Gastrocnemius medialis (tissue), 4 donors: ENCODE results near the gene USP31.

Experiments
- POLR2A ChIP-seq, 2 donors: fragments of 450-650 bp; IDR thresholded peaks; one replicate each; pipeline ENCODE4 v1.6.1; 2017; ENCODE audit warnings: antibody characterized with exemption in 2 of 2, mild to moderate bottlenecking in 2 of 2, moderate library complexity in 2 of 2
- TF ChIP-seq, protein P1 (sequence below), 5 experiments: fragments of 450-650 bp in 3 of 5; fragments of 200-600 bp in 2 of 5; sonication (generic) in 2 of 5; IDR thresholded peaks in 4 of 5; conservative IDR thresholded peaks in 1 of 5; 1 replicate in 4 of 5; 2 replicates in 1 of 5; pipeline ENCODE4 v1.5.1; 2016 to 2019; ENCODE audit warnings: antibody characterized with exemption in 5 of 5, mild to moderate bottlenecking in 3 of 5, moderate library complexity in 3 of 5

- TF ChIP-seq, protein P1, sequence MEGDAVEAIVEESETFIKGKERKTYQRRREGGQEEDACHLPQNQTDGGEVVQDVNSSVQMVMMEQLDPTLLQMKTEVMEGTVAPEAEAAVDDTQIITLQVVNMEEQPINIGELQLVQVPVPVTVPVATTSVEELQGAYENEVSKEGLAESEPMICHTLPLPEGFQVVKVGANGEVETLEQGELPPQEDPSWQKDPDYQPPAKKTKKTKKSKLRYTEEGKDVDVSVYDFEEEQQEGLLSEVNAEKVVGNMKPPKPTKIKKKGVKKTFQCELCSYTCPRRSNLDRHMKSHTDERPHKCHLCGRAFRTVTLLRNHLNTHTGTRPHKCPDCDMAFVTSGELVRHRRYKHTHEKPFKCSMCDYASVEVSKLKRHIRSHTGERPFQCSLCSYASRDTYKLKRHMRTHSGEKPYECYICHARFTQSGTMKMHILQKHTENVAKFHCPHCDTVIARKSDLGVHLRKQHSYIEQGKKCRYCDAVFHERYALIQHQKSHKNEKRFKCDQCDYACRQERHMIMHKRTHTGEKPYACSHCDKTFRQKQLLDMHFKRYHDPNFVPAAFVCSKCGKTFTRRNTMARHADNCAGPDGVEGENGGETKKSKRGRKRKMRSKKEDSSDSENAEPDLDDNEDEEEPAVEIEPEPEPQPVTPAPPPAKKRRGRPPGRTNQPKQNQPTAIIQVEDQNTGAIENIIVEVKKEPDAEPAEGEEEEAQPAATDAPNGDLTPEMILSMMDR (IDR thresholded peaks at IDR 0.05 in 4 of 5, conservative IDR thresholded peaks at IDR 0.05 in 1 of 5), result no peak
- no peak for TF ChIP-seq POLR2A (IDR thresholded peaks at IDR 0.05)
Measured at GRCh38 chr16:23081675-23082119, 67.6 kb downstream of the USP31 start.
